AG04449 (cell line): ENCODE data around the gene DENND1B.

Experiments used
- CTCF ChIA-PET: fragments of 350-600 bp; formaldehyde crosslinking; extraction: SDS; loops from one replicate; lab custom pipeline; 2021; ENCODE audit warnings: antibody characterized with exemption; lab: Yijun Ruan, JAX
- POLR2A ChIA-PET: fragments of 400-600, 350-600 bp; formaldehyde crosslinking; extraction: SDS; loops from one replicate; lab custom pipeline; 2020; ENCODE audit warnings: antibody characterized with exemption, inconsistent platforms; lab: Yijun Ruan, JAX
- DNase-seq: peaks from one replicate; pipeline ENCODE4 v3.0.0-alpha.2; 2010; ENCODE audit warnings: low read depth, low spot score
- H3K4me3 ChIP-seq: 2 replicates; pipeline ENCODE4 v1.5.1; 2011; ENCODE audit warnings: low read depth, mild to moderate bottlenecking, control low read depth, low read length
- TF ChIP-seq, protein P1 (sequence below): IDR thresholded peaks from one replicate; pipeline ENCODE4 v1.5.1; 2011; ENCODE audit warnings: mild to moderate bottlenecking, moderate library complexity, low read length, control low read depth, inconsistent platforms; ENCODE audit not compliant: insufficient read depth; ENCODE audit errors: missing control alignments

The DENND1B gene, protein sequence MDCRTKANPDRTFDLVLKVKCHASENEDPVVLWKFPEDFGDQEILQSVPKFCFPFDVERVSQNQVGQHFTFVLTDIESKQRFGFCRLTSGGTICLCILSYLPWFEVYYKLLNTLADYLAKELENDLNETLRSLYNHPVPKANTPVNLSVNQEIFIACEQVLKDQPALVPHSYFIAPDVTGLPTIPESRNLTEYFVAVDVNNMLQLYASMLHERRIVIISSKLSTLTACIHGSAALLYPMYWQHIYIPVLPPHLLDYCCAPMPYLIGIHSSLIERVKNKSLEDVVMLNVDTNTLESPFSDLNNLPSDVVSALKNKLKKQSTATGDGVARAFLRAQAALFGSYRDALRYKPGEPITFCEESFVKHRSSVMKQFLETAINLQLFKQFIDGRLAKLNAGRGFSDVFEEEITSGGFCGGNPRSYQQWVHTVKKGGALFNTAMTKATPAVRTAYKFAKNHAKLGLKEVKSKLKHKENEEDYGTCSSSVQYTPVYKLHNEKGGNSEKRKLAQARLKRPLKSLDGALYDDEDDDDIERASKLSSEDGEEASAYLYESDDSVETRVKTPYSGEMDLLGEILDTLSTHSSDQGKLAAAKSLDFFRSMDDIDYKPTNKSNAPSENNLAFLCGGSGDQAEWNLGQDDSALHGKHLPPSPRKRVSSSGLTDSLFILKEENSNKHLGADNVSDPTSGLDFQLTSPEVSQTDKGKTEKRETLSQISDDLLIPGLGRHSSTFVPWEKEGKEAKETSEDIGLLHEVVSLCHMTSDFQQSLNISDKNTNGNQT

DNA sequence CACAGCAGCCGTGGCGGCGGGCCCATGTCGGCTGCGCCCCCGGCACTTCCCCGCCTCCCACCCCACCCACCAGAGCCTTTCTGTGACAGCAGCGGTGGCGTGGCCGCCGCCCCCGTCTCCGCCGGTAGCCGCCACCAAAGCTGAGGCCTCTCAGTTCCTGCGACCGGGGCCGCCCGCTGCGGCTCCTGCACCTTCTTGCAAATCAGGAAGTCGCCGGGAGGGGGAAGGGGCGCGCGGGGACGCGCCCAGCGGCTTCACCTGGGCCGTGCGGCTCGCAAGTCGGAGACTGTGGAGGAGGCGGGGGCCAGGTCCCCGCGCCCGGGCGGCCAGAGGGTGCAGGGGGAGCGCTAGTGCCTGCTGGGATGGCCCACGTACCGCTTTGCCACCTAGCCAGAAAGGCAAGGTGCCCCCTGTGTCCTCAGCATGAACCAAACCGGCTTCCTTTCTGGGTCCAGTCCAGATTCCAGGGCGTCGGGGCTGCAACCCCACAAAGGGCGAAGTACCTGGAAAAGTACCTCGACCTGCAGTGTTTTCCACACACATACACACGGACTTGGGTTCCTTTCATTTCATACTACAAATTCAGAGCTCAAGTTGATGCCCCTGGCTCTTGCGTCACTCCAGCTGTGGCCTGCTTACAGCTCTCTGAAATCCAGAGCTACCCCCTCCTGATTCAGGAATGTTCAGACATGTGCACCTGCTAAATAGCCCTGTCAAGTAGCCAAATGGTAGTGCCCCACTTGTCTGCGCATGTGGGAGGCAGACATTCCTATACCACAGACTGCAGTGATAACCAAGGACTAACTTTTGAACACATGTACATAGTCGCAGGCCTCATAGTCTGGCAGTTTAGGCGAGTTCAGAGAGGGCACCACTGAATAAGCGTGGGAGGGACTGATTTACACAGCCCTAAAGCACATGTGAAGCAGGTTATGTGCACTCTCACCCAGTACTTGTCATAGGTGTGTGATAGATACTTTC, at the start of gene DENND1B:
DENND1B (minus strand) TSS at position 199 of the 981 bp plus-strand sequence. CDS start 325 bp downstream, outside the sequence.
- TF ChIP-seq, protein P1, sequence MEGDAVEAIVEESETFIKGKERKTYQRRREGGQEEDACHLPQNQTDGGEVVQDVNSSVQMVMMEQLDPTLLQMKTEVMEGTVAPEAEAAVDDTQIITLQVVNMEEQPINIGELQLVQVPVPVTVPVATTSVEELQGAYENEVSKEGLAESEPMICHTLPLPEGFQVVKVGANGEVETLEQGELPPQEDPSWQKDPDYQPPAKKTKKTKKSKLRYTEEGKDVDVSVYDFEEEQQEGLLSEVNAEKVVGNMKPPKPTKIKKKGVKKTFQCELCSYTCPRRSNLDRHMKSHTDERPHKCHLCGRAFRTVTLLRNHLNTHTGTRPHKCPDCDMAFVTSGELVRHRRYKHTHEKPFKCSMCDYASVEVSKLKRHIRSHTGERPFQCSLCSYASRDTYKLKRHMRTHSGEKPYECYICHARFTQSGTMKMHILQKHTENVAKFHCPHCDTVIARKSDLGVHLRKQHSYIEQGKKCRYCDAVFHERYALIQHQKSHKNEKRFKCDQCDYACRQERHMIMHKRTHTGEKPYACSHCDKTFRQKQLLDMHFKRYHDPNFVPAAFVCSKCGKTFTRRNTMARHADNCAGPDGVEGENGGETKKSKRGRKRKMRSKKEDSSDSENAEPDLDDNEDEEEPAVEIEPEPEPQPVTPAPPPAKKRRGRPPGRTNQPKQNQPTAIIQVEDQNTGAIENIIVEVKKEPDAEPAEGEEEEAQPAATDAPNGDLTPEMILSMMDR = no peak
- peak; percentile 26 for DNase-seq
- POLR2A ChIA-PET = interaction anchor here (0.8 to 1.2 kb wide), 2 partner anchors 23 to 316 kb away, joined by 3 read pairs; no protein-coding TSS in a partner anchor
- peak within 1 kb of the TSS; percentile 64 for H3K4me3 ChIP-seq
- CTCF ChIA-PET = interaction anchor here (1.7 kb wide), 1 partner anchor 11 kb away, joined by 3 read pairs; no protein-coding TSS in a partner anchor

DNA sequence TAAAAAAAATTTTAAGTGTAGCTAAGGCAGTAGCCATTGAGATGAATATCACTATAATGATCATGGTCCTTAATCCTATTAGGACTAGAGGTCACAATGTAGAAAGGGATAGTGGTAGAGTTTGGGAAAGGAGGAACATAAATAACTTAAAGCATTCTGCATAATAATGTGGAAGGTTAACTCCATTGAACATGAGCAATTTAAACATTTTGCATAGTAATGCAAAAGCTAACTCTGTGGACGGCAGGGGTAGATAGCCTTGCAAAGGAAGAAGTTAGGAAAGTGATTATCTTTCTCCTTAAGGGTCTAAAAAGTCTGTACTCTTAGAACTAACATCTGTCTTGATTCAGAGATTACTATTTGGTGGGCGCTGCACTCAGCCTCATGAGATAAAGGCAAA, 39.0 kb upstream of the DENND1B start:
- no peak for DNase-seq
- ChIA-PET POLR2A (no interaction called here), CTCF (no interaction called here)
- TF ChIP-seq, protein P1 = no peak
- no peak overlapping the region for H3K4me3 ChIP-seq

DNA sequence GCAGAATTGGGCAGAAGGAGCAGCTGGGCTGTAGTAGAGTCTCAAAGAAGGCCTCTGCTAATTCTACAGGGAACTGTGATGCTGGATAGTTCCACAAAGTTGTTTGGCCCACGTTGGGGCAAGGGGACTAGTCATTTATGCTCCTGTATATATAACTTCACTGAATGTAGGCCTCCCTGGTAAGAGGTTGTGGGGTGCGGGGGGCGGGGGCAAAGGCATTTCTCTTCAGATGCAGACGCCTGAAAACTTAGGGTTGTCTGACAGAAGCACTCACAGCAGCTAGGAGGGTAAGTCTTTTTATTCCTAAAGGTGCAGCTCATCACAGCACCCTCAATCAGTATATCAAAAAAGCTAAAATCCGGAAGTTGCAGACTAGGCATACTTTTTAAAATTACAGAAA, 38.5 kb upstream of the DENND1B start:
- H3K4me3 ChIP-seq = no peak overlapping the region
- TF ChIP-seq, protein P1 = no peak
- ChIA-PET CTCF (no interaction called here), POLR2A (no interaction called here)
- DNase-seq = no peak

DNA sequence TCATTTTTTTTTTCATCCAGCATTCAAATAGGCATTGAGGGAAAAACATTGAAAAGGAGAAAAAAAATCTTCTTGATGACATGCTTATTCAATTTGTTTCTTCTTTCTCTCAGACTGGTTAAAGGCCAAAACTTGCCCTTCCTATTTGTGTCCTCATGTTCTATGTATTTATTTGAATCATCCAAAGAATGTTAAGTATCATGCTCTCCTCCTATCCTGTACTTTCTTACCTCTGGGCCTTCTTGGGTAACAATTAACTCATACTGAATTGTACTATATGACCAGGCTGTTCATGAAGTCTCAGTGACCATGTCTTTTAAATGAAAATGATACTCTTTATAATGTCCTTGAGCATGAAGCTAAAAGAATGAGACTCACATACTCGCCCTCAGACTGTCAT, 36.5 kb upstream of the DENND1B start:
- POLR2A ChIA-PET = no interaction called here
- no peak overlapping the region for H3K4me3 ChIP-seq
- no peak for DNase-seq
- TF ChIP-seq, protein P1 = no peak
- CTCF ChIA-PET = no interaction called here

DNA sequence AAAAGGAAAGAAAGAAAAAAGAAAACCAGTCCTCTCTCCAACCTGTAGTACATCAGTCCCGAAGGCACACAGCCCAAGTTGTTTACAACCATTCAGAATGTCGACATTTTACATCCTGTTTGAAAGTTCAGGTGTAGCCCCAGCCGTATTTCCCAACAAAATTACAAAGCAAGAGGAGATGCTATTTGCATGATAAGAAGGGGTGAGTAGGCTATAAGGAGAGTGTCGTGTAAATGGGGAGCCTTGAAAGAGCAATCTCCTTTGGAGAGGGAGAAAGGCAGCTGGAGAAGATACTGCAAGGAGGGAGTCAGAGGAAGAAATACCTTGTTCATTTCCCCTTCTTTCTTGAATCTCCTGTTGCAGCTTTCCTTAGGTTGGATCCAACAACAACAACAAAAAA, 35.5 kb upstream of the DENND1B start:
- no peak overlapping the region for H3K4me3 ChIP-seq
- POLR2A ChIA-PET = no interaction called here
- no peak for DNase-seq
- TF ChIP-seq, protein P1 = no peak
- CTCF ChIA-PET = no interaction called here
